ENCODE data around the gene WDR6. TPM values are rescaled to one million over a fixed set of nuclear protein-coding genes. Genes with fewer than 3 reads are reported as not detected.

WDR6 gene
- total RNA-seq, 2 experiments from 2014 or later: 111 to 125 TPM

GRCh38 chr3:48997714-48998637, 9.2 kb upstream of the WDR6 start:
- no peaks in the 10 kb centered on the region for H3K27me3 Mint-ChIP-seq
- no peaks in the 10 kb centered on the region for H3K9me3 Mint-ChIP-seq
- ATAC-seq (no peak), DNase-seq (no peak)
- no peak for TF ChIP-seq CTCF (IDR thresholded peaks at IDR 0.05)
- no peak overlapping the region for H3K27ac Mint-ChIP-seq
- intact Hi-C loops (cut with micrococcal nuclease): no loop called here
- H3K36me3 Mint-ChIP-seq (ENCODE audit: low read depth): peaks cover 4% of the 10 kb centered on the region
- ChIA-PET CTCF (interaction anchor here (1.3 to 2.2 kb wide), 2 partner anchors 9 to 10 kb away, joined by 5 to 10 read pairs; partner anchors contain the start of gene WDR6), POLR2A (interaction anchor here (1.1 to 3.0 kb wide), 3 partner anchors 9 to 20 kb away, joined by 3 to 13 read pairs (median 6); partner anchors contain the start of gene WDR6)
- no peak overlapping the region for H3K4me3 Mint-ChIP-seq
- peaks cover 15% of the 10 kb centered on the region for H3K4me1 Mint-ChIP-seq (ENCODE audit: low read depth)

GRCh38 chr3:48999085-48999858, 7.9 kb upstream of the WDR6 start:
- CTCF ChIA-PET: no interaction called here

GRCh38 chr3:49001155-49001554, 6.0 kb upstream of the WDR6 start:
- Mint-ChIP-seq H3K4me1 (ENCODE audit: low read depth) (no peaks in the 10 kb centered on the region), H3K27ac (no peak overlapping the region), H3K27me3 (no peaks in the 10 kb centered on the region), H3K36me3 (ENCODE audit: low read depth) (no peaks in the 10 kb centered on the region), H3K9me3 (no peaks in the 10 kb centered on the region), H3K4me3 (no peak overlapping the region)
- ChIA-PET CTCF (interaction anchor here (1.2 to 2.1 kb wide), 3 partner anchors 13 to 16 kb away, joined by 3 to 9 read pairs (median 4); no protein-coding TSS in a partner anchor), POLR2A (interaction anchor here (0.6 to 1.4 kb wide), 4 partner anchors 9 to 272 kb away, joined by 3 to 6 read pairs (median 5); no protein-coding TSS in a partner anchor)
- intact Hi-C loops (cut with micrococcal nuclease): no loop called here
- ATAC-seq (no peak), DNase-seq (no peak)
- TF ChIP-seq CTCF (IDR thresholded peaks at IDR 0.05): no peak

More at GRCh38 chr3:48999085-48999858, 7.9 kb upstream of the WDR6 start:
- Mint-ChIP-seq H3K27ac (no peak overlapping the region), H3K9me3 (no peaks in the 10 kb centered on the region), H3K27me3 (no peaks in the 10 kb centered on the region), H3K4me3 (no peak overlapping the region), H3K4me1 (ENCODE audit: low read depth) (peaks cover 7% of the 10 kb centered on the region), H3K36me3 (ENCODE audit: low read depth) (peaks cover 1% of the 10 kb centered on the region)
- ATAC-seq (no peak), DNase-seq (no peak)
- intact Hi-C loops (cut with micrococcal nuclease): no loop called here
- no peak for TF ChIP-seq CTCF (IDR thresholded peaks at IDR 0.05)
- POLR2A ChIA-PET: no interaction called here

- Mint-ChIP-seq H3K27ac (no peak overlapping the region), H3K27me3 (no peaks in the 10 kb centered on the region)
Observed at GRCh38 chr3:49004352-49005302, 2.6 kb upstream of the WDR6 start.

More at GRCh38 chr3:49004352-49005302, 2.6 kb upstream of the WDR6 start:
- CTCF ChIA-PET: interaction anchor here (1.7 kb wide), 1 partner anchor 17 kb away, joined by 7 read pairs; no protein-coding TSS in a partner anchor
- DNase-seq (no peak), ATAC-seq (no peak)
- intact Hi-C loops (cut with micrococcal nuclease): no loop called here
- H3K4me3 Mint-ChIP-seq: no peak overlapping the region
- H3K36me3 Mint-ChIP-seq (ENCODE audit: low read depth): peaks cover 10% of the 10 kb centered on the region
- H3K9me3 Mint-ChIP-seq: no peaks in the 10 kb centered on the region
- no peak for TF ChIP-seq CTCF (IDR thresholded peaks at IDR 0.05)
- H3K4me1 Mint-ChIP-seq (ENCODE audit: low read depth): peaks cover 14% of the 10 kb centered on the region
- POLR2A ChIA-PET: interaction anchor here (1.2 to 7.1 kb wide), 4 partner anchors 8 to 24 kb away, joined by 3 to 200 read pairs (median 18); partner anchors contain the start of genes DALRD3, IMPDH2, NDUFAF3 and P4HTM

All from activated CD8-positive, alpha-beta T cell treated with anti-CD3 and anti-CD28 coated beads for 36 hours (primary cell).